Fibroblast of gingiva (primary cell): ENCODE results near the gene CUL4A.
A peak's percentile ranks its signal among the peaks of the same experiment; 100 is the strongest.
"Not testable (repeated sequence)": the region's sequence is repeated elsewhere in the genome, so short reads cannot be mapped to it uniquely, and the experiment has no call there.

ENCODE experiments used
- DNase-seq: peaks from one replicate; pipeline ENCODE4 v3.0.0-alpha.2; 2011; ENCODE audit warnings: low read depth

CUL4A gene

DNA sequence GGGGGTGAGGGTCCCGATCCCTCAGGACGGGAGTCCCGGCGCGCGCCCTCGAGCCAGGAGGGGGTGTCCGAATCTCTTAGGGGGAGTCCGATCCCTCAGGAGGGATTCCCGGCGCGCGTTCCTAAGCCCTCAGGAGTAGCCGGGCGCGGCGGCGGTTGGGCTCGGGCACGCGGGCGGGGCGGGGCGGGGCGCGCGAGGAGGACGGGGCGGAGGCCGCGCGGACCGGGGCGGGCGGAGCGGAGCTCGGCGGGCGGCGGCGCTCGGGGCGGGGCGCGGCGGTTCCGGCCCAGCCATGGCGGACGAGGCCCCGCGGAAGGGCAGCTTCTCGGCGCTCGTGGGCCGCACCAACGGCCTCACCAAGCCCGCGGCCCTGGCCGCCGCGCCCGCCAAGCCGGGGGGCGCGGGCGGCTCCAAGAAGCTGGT, at the start of gene CUL4A:
Gene CUL4A (plus strand): TSS at position 278 of the 423 bp plus-strand sequence. CDS start 15 bp downstream, at position 293.
- peak; percentile 77 for DNase-seq

- DNase-seq: no peak
Measured at GRCh38 chr13:113159701-113160100, 49.7 kb upstream of the CUL4A start.

- DNase-seq: no peak
Measured at GRCh38 chr13:113160983-113161382, 48.4 kb upstream of the CUL4A start.

GRCh38 chr13:113161433-113161832, 48.0 kb upstream of the CUL4A start:
- DNase-seq: no peak

DNA sequence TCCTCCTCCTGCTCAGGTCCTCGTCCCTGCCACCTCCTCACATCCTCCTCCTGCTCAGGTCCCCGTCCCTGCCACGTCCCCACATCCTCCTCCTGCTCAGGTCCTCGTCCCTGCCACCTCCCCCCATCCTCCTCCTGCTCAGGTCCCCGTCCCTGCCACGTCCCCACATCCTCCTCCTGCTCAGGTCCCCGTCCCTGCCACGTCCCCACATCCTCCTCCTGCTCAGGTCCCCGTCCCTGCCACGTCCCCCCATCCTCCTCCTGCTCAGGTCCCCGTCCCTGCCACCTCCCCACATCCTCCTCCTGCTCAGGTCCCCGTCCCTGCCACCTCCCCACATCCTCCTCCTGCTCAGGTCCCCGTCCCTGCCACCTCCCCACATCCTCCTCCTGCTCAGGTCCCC, 47.4 kb upstream of the CUL4A start:
- DNase-seq: not testable (repeated sequence)

DNA sequence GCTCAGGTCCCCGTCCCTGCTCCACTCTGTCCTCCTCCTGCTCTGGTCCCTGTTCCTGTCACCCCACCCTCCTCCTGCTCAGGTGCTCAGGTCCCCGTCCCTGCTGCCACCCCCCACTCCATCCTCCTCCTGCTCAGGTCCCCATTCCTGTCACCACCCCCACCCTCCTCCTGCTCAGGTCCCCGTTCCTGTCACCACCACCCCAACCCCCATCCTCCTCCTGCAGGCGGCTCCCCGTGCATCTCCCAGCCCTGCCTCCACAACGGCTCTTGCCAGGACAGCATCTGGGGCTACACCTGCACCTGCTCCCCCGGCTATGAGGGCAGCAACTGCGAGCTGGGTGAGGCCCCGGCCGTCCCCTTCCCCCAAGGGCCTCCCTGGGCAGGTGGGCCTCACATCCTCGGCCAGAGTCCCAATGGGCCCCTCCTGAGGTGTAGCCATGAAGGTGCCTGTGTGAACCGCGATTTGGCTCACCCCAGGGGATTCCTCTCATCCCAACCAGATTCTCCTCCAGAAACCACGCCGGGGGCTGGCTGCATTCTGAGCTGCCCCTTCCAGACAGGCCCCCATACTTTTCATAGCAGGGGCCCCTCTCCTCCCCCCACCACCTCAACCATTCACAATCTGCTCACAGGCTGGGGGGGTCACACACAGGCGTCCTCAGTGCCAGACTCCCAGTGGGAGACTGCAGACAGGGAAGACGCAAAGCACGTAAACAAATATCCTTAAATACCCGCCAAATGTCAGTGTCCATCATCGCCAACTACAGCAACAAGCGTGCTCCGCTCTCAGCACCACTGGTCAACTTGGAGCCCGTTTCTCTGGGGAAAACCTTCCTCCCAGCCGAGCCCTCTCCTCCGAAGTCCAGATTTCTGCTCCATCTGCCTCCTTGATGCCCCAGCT, 46.4 kb upstream of the CUL4A start:
- no peak for DNase-seq

- no peak for DNase-seq
Measured at GRCh38 chr13:113164492-113164891, 44.9 kb upstream of the CUL4A start.

GRCh38 chr13:113166266-113166665, 43.1 kb upstream of the CUL4A start:
- no peak for DNase-seq

GRCh38 chr13:113166681-113167080, 42.7 kb upstream of the CUL4A start:
- no peak for DNase-seq

DNA sequence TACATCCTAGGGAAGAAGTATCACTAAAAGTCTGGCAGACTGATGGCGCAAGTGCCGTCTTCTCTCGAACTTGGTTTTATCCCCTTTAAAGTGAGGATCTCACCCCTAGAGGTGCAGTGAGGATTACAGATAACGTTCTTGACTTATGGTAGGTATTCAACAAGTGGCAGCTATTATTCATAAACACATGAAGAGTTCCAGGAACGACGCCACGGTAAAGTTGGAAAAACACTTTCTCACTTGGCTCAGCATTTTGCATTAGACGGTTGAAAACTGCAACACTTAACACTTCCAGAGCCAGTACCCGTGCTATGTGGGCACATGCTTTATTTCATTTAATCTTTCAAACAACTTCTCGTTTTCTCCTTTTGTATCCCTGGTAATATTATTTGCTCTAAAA, 42.3 kb upstream of the CUL4A start:
- DNase-seq: no peak

- no peak for DNase-seq
Measured at GRCh38 chr13:113167575-113167974, 41.8 kb upstream of the CUL4A start.

DNA sequence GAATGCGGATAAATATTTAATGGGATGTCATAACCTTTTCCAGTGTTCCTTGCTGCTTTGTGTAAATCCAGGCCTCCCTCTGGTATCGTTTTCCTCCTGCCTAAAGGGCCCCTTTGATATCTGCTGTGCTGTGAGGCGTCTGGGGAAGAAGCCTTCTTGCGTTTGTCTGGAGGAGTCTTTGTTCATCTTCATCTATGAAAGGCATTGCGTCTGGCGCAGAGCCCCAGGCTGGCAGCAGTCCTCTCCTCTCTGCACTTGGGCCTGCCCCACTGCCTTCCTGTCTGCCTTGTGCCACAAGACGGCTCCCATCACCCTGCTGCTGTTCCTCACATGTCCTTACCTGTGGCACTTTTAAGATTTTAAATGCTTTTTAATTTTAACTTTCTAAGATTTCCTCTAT, 41.2 kb upstream of the CUL4A start:
- no peak for DNase-seq

DNA sequence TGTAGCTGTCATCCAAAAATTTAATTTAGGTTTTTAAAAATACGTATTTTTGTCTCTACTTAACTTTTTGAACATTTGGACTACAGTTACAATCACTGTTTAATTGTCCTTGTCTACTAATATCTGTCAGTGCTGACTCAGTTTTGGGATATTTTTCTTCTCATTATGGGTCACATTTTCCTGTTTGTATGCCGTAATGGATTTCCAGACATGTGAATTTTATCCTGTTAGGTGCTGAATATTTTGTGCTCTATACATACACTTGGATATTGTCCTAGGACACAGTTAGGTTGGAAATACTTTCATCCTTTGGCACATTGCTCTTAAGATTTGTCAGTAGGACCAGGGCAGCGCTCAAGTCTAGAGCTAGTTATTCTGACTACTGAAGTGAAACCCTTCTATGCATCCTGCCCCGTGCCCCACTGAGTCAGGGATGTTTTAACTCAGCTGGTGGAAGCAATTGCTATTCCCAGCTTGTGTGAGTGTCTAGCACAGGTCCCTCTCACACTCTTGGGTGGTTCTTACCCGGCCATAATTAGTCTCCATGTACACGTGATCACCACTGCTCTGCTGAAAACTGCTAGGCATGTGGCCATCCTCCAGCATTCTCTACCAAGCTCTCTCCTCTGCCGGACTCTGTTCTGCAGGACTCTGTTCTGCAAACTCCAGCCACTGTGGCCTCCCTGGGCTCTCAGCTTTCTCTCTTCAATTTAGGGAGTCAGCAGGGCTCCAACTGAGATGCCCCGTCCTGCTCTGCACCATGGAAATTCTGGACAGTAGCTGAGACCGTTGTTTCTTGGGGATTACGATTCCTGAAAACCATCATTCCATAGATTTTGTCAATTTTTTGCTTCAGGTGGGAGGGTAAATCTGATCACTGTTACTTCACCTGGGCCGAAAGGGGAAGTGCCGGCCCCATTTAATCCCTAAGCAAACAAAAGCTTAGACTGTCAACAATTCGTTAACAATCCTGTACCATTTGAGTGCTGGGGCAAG, 39.8 kb upstream of the CUL4A start:
- no peak for DNase-seq

DNA sequence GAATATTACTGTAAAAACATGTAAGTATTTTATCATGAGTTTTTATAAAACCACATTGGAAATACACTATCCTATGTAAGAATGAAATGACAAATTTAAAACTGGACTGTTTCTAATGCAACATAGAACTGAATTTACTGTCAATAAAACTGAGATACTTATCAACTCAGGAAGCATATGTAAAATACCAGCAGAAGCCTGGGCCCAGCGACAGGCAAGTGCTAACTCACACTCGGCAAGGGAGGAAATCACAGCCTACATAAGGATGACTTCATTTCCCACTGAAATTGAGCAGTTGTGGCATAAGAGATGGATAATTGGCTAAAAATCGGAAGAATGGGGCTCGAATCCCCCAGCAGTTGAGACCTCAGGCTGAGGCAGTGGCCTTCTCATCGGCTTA, 38.9 kb upstream of the CUL4A start:
- DNase-seq: no peak

DNA sequence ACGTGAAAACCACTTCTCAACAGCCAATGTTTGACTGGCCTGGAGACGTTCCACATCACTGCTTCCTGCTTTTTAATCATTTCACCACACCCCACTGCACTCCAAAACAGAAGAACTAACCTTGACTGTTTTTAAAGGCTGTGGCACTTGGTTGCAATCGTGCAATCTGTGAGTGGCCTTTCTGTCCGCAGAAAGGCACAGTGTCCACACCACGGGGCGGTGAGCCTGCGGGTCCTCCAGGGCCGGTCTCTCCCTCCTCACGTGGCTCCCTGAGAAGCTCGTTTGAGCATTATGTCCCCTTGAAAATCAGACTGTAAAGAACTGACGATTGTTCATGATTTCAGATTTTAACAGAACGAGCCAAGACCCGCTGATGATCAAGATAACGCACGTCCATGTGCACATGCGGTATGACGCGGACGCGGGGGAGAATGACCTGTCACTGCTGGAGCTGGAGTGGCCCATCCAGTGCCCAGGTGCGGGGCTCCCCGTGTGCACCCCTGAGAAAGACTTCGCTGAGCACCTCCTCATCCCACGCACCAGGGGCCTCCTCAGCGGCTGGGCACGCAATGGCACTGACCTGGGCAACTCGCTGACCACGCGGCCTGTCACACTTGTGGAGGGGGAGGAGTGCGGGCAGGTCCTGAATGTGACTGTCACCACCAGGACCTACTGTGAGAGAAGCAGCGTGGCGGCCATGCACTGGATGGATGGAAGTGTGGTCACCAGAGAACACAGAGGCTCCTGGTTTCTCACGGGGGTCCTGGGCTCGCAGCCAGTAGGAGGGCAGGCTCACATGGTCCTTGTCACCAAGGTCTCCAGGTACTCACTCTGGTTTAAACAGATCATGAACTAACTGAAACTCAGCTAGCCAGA, 37.9 kb upstream of the CUL4A start:
- no peak for DNase-seq

- no peak for DNase-seq
Measured at GRCh38 chr13:113172419-113172926, 36.9 kb upstream of the CUL4A start.

- DNase-seq: no peak
Measured at GRCh38 chr13:113176280-113176679, 33.1 kb upstream of the CUL4A start.

GRCh38 chr13:113176822-113177221, 32.6 kb upstream of the CUL4A start:
- no peak for DNase-seq

- DNase-seq: peak; percentile 92
Measured at GRCh38 chr13:113178070-113178895, 31.1 kb upstream of the CUL4A start.

GRCh38 chr13:113178896-113179167, 30.6 kb upstream of the CUL4A start:
- DNase-seq: no peak
